IMR-90 (cell line): Measurements from ENCODE around the gene CEACAM3. TPM values are rescaled to one million over a fixed set of nuclear protein-coding genes. Genes with fewer than 3 reads are reported as not detected.

Experiments
- polyA plus RNA-seq, 3 experiments: library from polyadenylated mRNA; depleted of rRNA; stranded (reverse); fragments of >200 nt; gene quantifications; 2 replicates each; pipeline ENCODE4 v1.2.3, GENCODE V29; 2012; ENCODE audit warnings: low replicate concordance in 1 of 3
- total RNA-seq: library from RNA; depleted of rRNA; stranded (reverse); fragments of >200 nt; gene quantifications from 2 replicates; pipeline ENCODE4 v1.2.3, GENCODE V29; 2012; rRNA removed

CEACAM3 gene
- total and polyA plus RNA-seq, 2 of the 4 experiments (the other 2 are of a cell fraction): not detected

Other genes starting within 250 kb of the CEACAM3 start
- gene CEACAM21, start 220.4 kb upstream of the CEACAM3 start, total RNA-seq: not detected in 2 replicates
- gene CEACAM21, start 220.4 kb upstream of the CEACAM3 start, polyA plus RNA-seq (2012; rRNA removed): not detected in 2 replicates
- not detected in 2 replicates for gene CEACAM4, start 169.5 kb upstream of the CEACAM3 start, total RNA-seq
- not detected in 2 replicates for gene CEACAM4, start 169.5 kb upstream of the CEACAM3 start, polyA plus RNA-seq (2012; rRNA removed)
- gene CEACAM7, start 108.3 kb upstream of the CEACAM3 start, total RNA-seq: not detected in 2 replicates
- not detected in 2 replicates for gene CEACAM7, start 108.3 kb upstream of the CEACAM3 start, polyA plus RNA-seq (2012; rRNA removed)
- gene CEACAM5, start 88.0 kb upstream of the CEACAM3 start, total RNA-seq: not detected in 2 replicates
- not detected in 2 replicates for gene CEACAM5, start 88.0 kb upstream of the CEACAM3 start, polyA plus RNA-seq (2012; rRNA removed)
- gene CEACAM6, start 41.1 kb upstream of the CEACAM3 start, total RNA-seq: not detected in 2 replicates
- not detected in 2 replicates for gene CEACAM6, start 41.1 kb upstream of the CEACAM3 start, polyA plus RNA-seq (2012; rRNA removed)
- gene LYPD4, start 48.1 kb downstream of the CEACAM3 start, total RNA-seq: not detected in 2 replicates
- not detected in 2 replicates for gene LYPD4, start 48.1 kb downstream of the CEACAM3 start, polyA plus RNA-seq (2012; rRNA removed)
- not detected in 2 replicates for gene DMRTC2, start 48.5 kb downstream of the CEACAM3 start, total RNA-seq
- not detected in 2 replicates for gene DMRTC2, start 48.5 kb downstream of the CEACAM3 start, polyA plus RNA-seq (2012; rRNA removed)
- 230 and 299 TPM in 2 replicates for gene RPS19, start 63.7 kb downstream of the CEACAM3 start, total RNA-seq
- gene RPS19, start 63.7 kb downstream of the CEACAM3 start, polyA plus RNA-seq (2012; rRNA removed): 1,882 and 3,988 TPM in 2 replicates
- gene CD79A, start 80.7 kb downstream of the CEACAM3 start, total RNA-seq: not detected in 2 replicates
- 0.19 and 0.24 TPM in 2 replicates for gene CD79A, start 80.7 kb downstream of the CEACAM3 start, polyA plus RNA-seq (2012; rRNA removed)
- 11.5 and 12.5 TPM in 2 replicates for gene ARHGEF1, start 86.6 kb downstream of the CEACAM3 start, total RNA-seq
- 47.1 and 51.2 TPM in 2 replicates for gene ARHGEF1, start 86.6 kb downstream of the CEACAM3 start, polyA plus RNA-seq (2012; rRNA removed)
- not detected in 2 replicates for gene ERFL, start 131.9 kb downstream of the CEACAM3 start, total RNA-seq
- gene ERFL, start 131.9 kb downstream of the CEACAM3 start, polyA plus RNA-seq (2012; rRNA removed): 0.09 TPM in 1 of 2 replicates, not detected in the other
- gene RABAC1, start 162.7 kb downstream of the CEACAM3 start, total RNA-seq: 117 and 145 TPM in 2 replicates
- 276 and 320 TPM in 2 replicates for gene RABAC1, start 162.7 kb downstream of the CEACAM3 start, polyA plus RNA-seq (2012; rRNA removed)
- gene ATP1A3, start 197.6 kb downstream of the CEACAM3 start, total RNA-seq: under 0.01 TPM in 2 replicates
- 0.11 and 0.12 TPM in 2 replicates for gene ATP1A3, start 197.6 kb downstream of the CEACAM3 start, polyA plus RNA-seq (2012; rRNA removed)